AG09319 (cell line): ENCODE data around the gene PKD1.

Experiments used
- DNase-seq: peaks from one replicate; pipeline ENCODE4 v3.0.0-alpha.2; 2010; ENCODE audit warnings: low read depth; ENCODE audit errors: extremely low read depth
- TF ChIP-seq, protein P1 (sequence below): IDR thresholded peaks from 2 replicates; pipeline ENCODE4 v1.5.1; 2011; ENCODE audit warnings: low read depth, mild to moderate bottlenecking, inconsistent platforms, low read length, moderate library complexity

Gene PKD1

DNA sequence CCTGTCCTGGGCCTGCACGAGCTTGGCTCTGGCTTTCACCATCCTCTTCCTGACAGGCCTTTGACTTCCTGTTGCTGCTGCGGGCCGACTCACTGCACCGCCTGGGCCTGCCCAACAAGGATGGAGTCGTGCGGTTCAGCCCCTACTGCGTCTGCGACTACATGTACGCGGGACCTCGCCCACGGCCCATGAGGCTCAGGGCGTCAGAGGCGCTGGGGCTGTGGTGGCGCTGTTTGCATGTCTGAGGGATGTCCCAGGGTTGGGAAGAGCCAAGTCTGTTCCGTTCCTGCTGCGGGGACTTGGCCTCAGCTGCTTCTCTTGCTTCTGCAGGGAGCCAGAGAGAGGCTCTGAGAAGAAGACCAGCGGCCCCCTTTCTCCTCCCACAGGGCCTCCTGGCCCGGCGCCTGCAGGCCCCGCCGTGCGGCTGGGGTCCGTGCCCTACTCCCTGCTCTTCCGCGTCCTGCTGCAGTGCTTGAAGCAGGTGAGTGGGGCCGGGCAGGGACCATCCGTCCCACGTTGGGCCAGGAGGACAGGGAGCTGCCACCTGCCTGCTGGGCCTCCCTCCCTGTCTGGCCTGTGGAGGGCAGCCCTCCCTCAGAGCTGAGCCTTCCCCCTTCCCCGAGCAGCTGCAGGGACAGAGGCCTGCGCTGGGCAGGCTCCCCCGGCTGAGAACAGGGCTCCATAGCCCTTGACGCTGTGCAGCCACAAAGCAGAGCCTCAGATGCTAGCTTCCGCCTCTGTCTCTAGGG is 64.1 kb downstream of the PKD1 start:
- no peak for DNase-seq
- TF ChIP-seq, protein P1, sequence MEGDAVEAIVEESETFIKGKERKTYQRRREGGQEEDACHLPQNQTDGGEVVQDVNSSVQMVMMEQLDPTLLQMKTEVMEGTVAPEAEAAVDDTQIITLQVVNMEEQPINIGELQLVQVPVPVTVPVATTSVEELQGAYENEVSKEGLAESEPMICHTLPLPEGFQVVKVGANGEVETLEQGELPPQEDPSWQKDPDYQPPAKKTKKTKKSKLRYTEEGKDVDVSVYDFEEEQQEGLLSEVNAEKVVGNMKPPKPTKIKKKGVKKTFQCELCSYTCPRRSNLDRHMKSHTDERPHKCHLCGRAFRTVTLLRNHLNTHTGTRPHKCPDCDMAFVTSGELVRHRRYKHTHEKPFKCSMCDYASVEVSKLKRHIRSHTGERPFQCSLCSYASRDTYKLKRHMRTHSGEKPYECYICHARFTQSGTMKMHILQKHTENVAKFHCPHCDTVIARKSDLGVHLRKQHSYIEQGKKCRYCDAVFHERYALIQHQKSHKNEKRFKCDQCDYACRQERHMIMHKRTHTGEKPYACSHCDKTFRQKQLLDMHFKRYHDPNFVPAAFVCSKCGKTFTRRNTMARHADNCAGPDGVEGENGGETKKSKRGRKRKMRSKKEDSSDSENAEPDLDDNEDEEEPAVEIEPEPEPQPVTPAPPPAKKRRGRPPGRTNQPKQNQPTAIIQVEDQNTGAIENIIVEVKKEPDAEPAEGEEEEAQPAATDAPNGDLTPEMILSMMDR, result no peak

DNA sequence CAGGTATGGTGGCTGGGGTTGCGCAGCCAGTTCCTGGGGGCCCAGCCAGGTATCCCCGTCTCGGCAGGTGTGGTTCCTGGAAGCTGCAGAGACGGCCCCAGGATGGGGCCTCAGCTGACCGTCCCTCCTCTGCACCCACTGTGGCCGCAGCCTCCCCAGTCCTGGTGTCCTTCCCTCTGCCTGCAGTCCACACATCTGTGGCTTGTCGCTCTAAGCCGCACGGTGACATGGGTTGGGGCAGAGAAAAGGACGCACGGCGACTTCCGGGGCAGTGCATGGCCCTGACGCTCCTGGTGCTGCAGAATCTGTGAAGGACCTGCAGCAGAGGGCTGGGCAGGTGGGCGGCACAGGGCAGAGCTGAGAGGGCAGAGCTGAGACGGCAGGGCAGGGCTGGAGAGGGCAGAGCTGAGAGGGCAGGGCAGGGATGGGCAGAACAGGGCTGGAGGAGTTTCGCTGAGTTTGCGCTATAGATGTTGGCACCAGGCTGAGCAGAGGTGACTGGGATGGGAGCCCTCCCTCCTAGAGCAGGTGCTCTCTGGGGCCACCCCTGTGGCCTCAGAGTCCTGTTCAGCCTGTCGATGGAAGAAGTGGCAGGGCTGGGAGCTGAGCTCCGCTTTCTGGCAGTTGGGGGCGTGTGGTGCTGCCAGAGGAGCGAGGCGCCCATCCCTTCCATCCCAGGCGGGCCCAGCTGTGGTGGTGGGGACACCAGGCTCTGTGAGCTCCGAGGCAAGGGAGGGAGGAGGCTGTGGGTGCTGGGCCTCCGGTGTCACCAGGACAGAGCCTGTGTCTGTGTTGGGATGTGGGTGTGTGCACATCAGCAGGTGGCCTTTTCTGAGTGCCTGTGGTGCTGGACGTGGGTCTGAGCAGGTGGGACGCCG is 64.9 kb downstream of the PKD1 start:
- TF ChIP-seq, protein P1, result no peak
- no peak for DNase-seq

DNA sequence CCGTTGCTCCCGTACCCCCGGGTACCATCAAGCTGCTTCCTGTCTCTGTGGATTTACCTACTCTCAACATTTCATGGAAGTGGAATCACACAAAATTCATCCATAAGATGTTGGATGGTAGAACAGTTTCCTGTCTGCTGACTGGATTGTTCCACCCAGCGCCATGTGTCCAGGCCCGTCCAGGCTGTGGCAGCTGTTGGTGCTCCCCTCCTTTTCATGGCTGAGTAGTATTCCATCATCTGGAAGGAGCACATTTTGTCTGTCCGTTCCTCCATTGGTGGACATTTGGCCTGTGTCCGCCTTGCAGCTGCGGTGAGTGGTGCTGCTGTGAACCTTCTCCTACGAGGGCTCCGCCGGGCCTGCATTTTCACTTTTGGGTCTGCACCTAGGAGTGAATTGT is 69.6 kb downstream of the PKD1 start:
- DNase-seq, result no peak
- TF ChIP-seq, protein P1, result no peak

DNA sequence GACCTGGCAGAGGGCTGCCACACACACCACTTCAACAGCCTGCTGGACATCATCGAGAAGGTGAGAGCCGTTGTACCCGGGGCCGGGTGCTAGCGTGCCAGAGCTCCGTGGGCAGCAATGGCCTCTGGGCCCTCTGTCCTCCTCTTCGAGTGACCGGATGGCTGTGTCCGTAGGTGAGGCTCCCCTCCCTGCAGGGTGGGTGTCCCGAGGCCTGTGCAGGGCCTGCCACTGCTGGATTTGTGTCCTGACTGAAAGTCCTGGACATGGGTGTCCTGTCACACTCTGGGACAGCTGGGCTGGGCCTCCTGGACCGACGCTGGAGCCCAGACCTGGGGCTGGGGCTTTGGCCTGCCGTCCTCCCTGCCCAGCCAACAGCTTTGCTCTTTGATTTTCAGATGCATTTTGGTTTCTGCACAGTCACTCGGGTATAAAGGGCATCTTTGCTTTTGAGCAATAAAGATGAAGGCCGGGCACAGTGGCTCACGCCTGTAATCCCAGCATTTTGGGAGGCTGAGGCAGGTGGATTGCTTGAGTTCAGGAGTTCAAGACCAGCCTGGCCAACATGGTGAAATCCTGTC is 71.2 kb downstream of the PKD1 start:
- DNase-seq, result no peak
- TF ChIP-seq, protein P1, result no peak

DNA sequence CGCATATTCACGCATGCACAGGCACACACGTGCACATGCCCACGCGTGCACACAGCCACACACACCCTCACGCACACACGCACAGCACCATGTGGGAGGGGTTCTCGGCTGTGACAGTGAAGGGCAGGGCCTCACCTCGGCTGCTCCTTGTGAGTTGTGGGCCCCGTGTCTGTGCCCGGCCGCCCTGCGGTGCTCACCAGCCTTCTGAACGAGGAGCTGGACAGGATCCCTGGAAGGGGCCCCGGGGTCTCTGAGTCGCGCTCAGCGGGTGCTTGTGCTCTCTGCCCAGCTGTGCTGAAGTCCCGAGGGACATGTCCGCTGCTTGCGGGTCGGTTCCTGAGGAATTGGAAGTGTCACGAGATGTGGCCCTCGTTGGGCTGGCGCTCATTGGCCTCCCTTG is 71.8 kb downstream of the PKD1 start:
- TF ChIP-seq, protein P1, result no peak
- no peak for DNase-seq

DNA sequence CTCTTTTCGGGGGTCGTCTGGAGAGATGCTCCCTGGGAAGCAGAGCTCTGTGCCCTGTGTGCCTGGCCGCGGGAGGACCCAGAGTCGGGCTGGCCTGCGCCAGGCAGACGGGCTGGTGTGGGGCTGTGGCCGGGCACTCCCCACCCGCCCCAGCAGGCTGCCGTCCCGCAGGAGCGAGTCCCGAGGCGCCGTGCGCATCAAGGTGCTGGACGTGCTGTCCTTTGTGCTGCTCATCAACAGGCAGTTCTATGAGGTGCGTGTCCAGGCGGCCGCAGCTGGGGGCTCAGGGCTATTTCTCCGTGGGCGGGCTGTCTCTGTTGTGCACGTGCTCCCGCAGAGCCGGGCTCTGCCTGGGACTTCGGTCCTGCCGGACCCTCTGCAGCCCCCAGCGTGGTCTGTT is 72.9 kb downstream of the PKD1 start:
- DNase-seq, result no peak
- TF ChIP-seq, protein P1, result no peak

DNA sequence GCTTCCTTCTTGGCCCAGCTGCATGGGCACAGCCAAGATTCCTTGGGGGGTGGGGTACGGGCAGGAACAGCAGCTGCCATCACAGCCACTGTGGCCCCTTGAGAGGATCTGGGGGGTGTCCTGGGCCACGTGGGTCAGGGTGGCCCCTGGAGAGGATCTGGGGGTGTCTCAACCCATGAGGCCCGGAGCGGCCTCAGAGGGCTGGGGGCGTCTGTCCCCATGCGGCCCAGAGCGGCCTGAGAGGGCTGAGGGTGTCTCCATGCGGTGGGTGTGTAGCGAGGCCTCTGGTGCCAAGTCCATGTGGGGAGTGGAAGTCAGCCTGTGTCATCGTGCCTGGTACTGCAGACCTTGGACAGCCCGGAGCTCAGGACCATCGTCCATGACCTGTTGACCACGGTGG is 74.2 kb downstream of the PKD1 start:
- TF ChIP-seq, protein P1, result no peak
- DNase-seq, result no peak
